ENCODE measurements around the gene RAD21L1. TPM values are rescaled to one million over a fixed set of nuclear protein-coding genes. Genes with fewer than 3 reads are reported as not detected.
A peak's percentile ranks its signal among the peaks of the same experiment; 100 is the strongest.

The RAD21L1 gene
- not detected for total RNA-seq

DNA sequence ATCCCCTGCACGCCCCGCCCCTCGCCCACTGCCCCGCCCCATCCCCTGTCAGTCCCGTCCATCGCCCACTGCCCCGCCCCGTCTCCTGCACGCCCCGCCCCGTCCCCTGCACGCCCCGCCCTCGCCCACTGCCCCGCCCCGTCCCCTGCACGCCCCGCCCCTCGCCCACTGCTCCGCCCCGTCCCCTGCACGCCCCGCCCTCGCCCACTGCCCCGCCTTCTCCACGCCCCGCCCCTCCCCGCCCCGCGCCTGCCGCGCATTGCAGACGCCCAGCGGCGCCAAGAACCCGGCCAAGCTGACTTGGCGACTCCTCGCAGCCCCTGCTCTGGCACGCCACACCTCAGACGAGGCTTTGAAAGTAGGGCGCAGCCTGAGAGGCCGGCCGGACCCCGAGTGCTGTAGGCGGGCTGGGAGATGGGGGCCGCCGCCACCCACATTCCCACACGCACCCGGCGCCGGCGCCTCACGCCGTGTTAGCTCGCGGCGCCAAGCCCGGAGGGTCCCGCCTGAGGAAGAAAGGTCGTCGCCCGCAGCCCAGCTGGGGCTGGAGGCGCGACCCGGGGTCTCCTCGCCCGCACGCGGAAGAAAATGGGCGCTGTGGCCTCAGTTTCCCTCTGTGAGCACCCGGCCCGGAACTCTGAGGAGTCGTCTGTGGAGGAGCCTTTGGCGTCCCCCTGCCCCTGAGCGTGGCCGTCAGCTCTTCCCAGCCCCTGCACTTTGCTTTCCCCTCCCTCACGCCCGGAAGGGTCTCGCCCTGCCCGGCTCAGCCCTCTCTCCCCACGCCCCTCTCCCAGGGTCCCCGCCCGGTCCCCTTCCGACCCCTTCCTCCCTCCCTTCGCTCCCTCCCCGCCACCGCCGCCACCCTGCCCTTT lies at the start of gene RAD21L1:
Gene RAD21L1, plus strand, starts transcription at position 262 of the 872 bp plus-strand sequence. CDS start 2,410 bp downstream, outside the sequence.
- intact Hi-C loops (cut with DNase I), result no loop called here
- DNase-seq (ENCODE audit: low spot score), result peak; percentile 88
- ATAC-seq, result peak; percentile 93

- ATAC-seq (no peak), DNase-seq (ENCODE audit: low spot score) (no peak)
- intact Hi-C loops (cut with DNase I), result no loop called here
Observed at GRCh38 chr20:1177680-1178079, 48.2 kb upstream of the RAD21L1 start.

DNA sequence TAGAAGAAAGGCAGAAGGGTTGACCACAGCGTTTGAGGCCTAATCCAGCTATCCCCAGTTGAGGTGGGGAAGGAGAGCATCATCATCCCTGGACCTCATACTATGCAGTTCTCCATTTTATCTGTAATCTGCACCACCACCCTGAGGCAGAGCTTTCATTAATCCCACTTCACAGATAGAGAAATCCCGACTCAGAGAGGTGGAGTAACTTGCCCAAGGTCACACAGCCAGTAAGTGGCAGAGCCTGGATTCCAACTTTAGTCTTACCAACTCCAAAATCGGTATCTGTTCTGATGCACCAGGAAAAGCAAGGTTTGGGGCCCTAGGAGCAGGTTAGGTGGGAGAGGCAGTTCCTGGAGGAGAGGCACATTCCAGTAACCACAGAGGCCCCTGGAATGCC lies 47.7 kb upstream of the RAD21L1 start:
- DNase-seq (ENCODE audit: low spot score) (no peak), ATAC-seq (no peak)

GRCh38 chr20:1178623-1179022 lies 47.2 kb upstream of the RAD21L1 start:
- no peak for DNase-seq (ENCODE audit: low spot score)
- ATAC-seq, result no peak
- intact Hi-C loops (cut with DNase I), result no loop called here

More for the DNA sequence above, 47.7 kb upstream of the RAD21L1 start:
- intact Hi-C loops (cut with DNase I), result no loop called here

- ATAC-seq (no peak), DNase-seq (ENCODE audit: low spot score) (no peak)
- intact Hi-C loops (cut with DNase I), result loop anchor here (10.0 kb wide), 1 partner anchor 206 kb away; no protein-coding TSS in a partner anchor
Observed at GRCh38 chr20:1180949-1181348, 44.9 kb upstream of the RAD21L1 start.

DNA sequence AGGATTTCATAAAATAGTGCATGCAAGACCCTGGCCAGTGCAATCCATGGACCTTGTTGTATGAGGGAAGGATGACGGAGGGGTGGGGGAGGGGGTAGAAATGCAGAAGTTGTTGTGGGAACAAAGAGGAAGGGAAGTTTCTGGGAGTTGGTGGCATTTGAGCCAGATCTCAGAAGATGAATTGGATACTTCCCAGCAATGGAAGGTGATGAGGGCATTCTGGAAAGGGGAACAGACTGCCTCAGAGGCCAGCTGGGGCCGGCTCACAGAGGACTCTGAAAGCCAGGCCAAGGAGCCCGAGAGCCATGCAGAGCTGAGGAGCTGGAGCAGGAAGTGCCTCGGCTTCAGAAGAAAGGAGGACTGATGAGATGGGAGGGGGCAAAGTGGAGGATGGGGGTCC lies 43.7 kb upstream of the RAD21L1 start:
- no peak for ATAC-seq
- no peak for DNase-seq (ENCODE audit: low spot score)
- intact Hi-C loops (cut with DNase I), result loop anchor here (10.0 kb wide), 1 partner anchor 207 kb away; no protein-coding TSS in a partner anchor

DNA sequence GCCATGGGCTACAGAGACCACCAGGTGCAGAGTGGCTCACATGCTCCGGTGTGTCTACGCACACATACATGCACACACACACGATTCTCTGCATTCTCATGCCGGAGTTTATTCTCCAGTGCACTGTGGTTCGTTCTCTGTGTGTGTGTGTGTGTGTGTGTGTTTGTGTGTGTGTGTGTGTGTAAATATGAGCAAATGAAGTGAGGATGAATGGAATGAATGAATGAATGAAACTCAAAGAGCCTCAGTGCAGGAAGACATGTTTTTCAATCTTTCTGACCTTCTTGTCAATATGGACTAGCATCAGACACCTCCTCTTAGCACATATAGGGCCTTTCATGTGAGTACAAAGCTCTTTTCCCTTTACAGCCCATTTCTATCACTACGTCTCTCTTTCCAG lies 42.7 kb upstream of the RAD21L1 start:
- intact Hi-C loops (cut with DNase I), result loop anchor here (10.0 kb wide), 1 partner anchor 208 kb away; no protein-coding TSS in a partner anchor
- no peak for ATAC-seq
- no peak for DNase-seq (ENCODE audit: low spot score)

- ATAC-seq, result no peak
- intact Hi-C loops (cut with DNase I), result loop anchor here (10.0 kb wide), 1 partner anchor 209 kb away; no protein-coding TSS in a partner anchor
- no peak for DNase-seq (ENCODE audit: low spot score)
Observed at GRCh38 chr20:1184260-1184637, 41.6 kb upstream of the RAD21L1 start.

- no peak for ATAC-seq
- intact Hi-C loops (cut with DNase I), result loop anchor here (10.0 kb wide), 1 partner anchor 210 kb away; no protein-coding TSS in a partner anchor
- no peak for DNase-seq (ENCODE audit: low spot score)
Observed at GRCh38 chr20:1184638-1185315, 41.1 kb upstream of the RAD21L1 start, which contains the start of gene TMEM74B. TSS of gene TMEM74B (minus strand) at chr20:1184981. CDS start at chr20:1183801, 1,180 bp downstream.

GRCh38 chr20:1185316-1185741 lies 40.5 kb upstream of the RAD21L1 start:
- intact Hi-C loops (cut with DNase I), result loop anchor here (10.0 kb wide), 1 partner anchor 211 kb away; no protein-coding TSS in a partner anchor
- DNase-seq (ENCODE audit: low spot score) (no peak), ATAC-seq (no peak)

DNA sequence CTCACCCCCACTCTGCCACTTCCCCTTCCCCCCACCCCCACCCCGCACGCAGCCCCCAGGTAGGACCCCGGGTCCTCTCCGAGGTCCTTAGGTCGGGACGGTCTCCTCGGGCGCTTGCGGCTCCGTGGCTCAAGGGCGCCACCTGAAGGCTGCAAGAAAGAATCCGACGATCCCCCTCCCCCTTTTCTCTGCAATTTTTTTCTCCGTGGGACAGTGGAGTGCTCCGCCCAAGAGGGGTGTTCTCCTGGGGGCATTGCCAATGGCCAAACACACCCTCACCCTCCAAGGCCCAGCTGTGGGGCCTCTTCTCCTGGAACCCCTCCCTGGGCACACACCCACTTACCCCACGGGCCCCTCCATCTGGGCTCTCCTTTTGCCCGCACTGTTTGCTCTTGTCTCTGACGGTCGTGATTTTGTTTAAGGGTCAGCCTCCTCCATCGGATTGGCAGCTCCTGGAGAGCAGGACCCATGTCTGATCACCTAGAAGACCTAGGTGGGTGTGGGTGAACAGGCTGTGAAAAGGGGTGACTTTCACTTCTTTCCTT lies 40.0 kb upstream of the RAD21L1 start:
- DNase-seq (ENCODE audit: low spot score) (no peak), ATAC-seq (peak; percentile 32)
- intact Hi-C loops (cut with DNase I), result loop anchor here (10.0 kb wide), 1 partner anchor 211 kb away; no protein-coding TSS in a partner anchor

GRCh38 chr20:1186367-1186991 lies 39.4 kb upstream of the RAD21L1 start:
- intact Hi-C loops (cut with DNase I), result loop anchor here (10.0 kb wide), 1 partner anchor 212 kb away; no protein-coding TSS in a partner anchor
- ATAC-seq, result no peak

DNA sequence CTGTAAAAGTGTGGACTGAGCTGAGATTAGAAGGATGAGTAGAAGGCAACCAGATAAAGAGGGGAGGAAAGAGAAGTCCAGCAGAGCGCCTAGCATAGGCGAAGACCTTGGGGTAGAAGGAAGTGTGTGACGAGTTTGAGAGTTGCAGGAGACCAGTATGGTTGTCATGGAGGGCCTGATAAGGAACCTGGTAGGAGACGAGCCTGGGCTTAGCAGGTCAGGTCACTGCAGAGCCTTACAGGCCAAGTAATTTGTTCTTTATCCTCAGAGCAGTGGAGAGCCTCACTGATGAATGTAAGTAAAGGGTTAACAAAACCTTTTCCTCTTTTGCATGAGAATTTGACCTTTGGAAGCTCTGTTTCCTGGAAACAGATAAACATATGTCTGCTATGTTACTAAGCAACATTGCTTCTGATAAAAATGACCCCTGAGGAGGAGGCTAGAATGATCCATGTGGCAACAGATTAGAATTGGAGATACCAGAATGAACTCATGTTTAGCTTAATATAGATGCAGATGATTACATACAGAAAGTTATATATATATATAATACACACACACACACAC lies 38.2 kb upstream of the RAD21L1 start:
- DNase-seq (ENCODE audit: low spot score), result no peak
- intact Hi-C loops (cut with DNase I), result loop anchor here (10.0 kb wide), 1 partner anchor 213 kb away; no protein-coding TSS in a partner anchor
- no peak for ATAC-seq

More at GRCh38 chr20:1186367-1186991, 39.4 kb upstream of the RAD21L1 start:
- DNase-seq (ENCODE audit: low spot score), result no peak

GRCh38 chr20:1188347-1188746 lies 37.5 kb upstream of the RAD21L1 start:
- ATAC-seq (no peak), DNase-seq (ENCODE audit: low spot score) (no peak)
- intact Hi-C loops (cut with DNase I), result loop anchor here (10.0 kb wide), 1 partner anchor 214 kb away; no protein-coding TSS in a partner anchor

GRCh38 chr20:1189827-1190226 lies 36.0 kb upstream of the RAD21L1 start:
- no peak for DNase-seq (ENCODE audit: low spot score)
- intact Hi-C loops (cut with DNase I), result loop anchor here (10.0 kb wide), 1 partner anchor 215 kb away; no protein-coding TSS in a partner anchor
- ATAC-seq, result no peak

DNA sequence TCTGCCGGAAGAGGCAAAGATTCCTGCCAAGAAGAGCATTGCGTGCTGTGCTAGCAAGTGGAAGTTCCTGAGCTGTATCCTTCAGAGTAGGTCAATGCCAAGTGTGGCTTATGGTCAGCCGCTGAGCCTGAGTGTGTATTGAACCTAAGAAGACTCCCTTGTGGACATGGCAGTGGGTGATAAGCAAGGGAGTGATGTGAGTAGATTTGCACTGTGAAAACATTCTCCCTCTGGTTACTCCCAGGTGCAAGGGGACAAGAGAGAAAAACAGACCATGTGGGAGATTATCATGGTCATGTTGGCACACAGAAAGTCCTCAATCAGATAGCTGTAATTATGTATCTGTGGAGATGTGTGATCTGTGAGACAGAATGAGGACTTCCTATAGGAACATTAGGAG lies 35.0 kb upstream of the RAD21L1 start:
- intact Hi-C loops (cut with DNase I), result no loop called here
- no peak for ATAC-seq
- no peak for DNase-seq (ENCODE audit: low spot score)

- no peak for DNase-seq (ENCODE audit: low spot score)
- no peak for ATAC-seq
- intact Hi-C loops (cut with DNase I), result no loop called here
Observed at GRCh38 chr20:1191299-1191698, 34.5 kb upstream of the RAD21L1 start.

GRCh38 chr20:1195226-1195625 lies 30.6 kb upstream of the RAD21L1 start:
- DNase-seq (ENCODE audit: low spot score) (no peak), ATAC-seq (no peak)
- intact Hi-C loops (cut with DNase I), result no loop called here

Measured in sciatic nerve (tissue), 2 donors.